GM19351 (cell line): ENCODE results near the gene MIEN1.
"Not testable (repeated sequence)": the region's sequence is repeated elsewhere in the genome, so short reads cannot be mapped to it uniquely, and the experiment has no call there.

Experiments used
- ATAC-seq: cut with Tn5 transposase; IDR thresholded peaks from one replicate; pipeline ENCODE4 v1.9.1; 2021; ENCODE audit warnings: mild to moderate bottlenecking, moderate library complexity; ENCODE audit not compliant: unreplicated experiment

MIEN1 gene

GRCh38 chr17:39719563-39720355, 10.6 kb downstream of the MIEN1 start:
- ATAC-seq: no peak

- no peak for ATAC-seq
Observed at GRCh38 chr17:39717660-39718059, 12.7 kb downstream of the MIEN1 start.

- ATAC-seq: no peak
Observed at GRCh38 chr17:39716879-39717536, 13.3 kb downstream of the MIEN1 start.

DNA sequence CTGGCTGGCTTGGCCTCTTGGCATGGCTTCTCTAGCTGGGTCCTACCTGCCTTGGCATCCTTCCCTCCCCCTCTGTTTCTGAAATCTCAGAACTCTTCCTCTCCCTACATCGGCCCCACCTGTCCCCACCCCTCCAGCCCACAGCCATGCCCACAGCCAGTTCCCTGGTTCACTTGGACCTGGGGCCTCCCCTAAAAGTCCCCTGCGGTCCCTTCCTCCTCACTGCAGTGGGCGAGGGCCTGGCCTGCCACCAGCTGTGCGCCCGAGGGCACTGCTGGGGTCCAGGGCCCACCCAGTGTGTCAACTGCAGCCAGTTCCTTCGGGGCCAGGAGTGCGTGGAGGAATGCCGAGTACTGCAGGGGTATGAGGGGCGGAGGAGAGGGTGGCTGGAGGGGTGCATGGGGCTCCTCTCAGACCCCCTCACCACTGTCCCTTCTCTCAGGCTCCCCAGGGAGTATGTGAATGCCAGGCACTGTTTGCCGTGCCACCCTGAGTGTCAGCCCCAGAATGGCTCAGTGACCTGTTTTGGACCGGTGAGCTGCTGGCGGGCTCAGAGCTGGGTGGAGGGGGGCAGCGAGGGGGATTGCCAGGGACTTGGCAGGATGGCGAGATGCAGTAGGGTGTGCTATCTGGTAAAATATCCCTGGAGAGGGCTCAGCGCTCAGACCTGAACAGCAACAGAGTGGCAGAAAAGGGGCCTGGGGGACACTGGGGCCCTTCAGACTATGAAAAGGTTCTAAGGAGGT, 14.1 kb downstream of the MIEN1 start:
- no peak for ATAC-seq

- ATAC-seq: no peak
Observed at GRCh38 chr17:39715375-39716072, 14.8 kb downstream of the MIEN1 start.

- no peak for ATAC-seq
Observed at GRCh38 chr17:39714234-39714633, 16.1 kb downstream of the MIEN1 start.

GRCh38 chr17:39711851-39712250, 18.5 kb downstream of the MIEN1 start:
- ATAC-seq: no peak

GRCh38 chr17:39711071-39711470, 19.3 kb downstream of the MIEN1 start:
- ATAC-seq: not testable (repeated sequence)

DNA sequence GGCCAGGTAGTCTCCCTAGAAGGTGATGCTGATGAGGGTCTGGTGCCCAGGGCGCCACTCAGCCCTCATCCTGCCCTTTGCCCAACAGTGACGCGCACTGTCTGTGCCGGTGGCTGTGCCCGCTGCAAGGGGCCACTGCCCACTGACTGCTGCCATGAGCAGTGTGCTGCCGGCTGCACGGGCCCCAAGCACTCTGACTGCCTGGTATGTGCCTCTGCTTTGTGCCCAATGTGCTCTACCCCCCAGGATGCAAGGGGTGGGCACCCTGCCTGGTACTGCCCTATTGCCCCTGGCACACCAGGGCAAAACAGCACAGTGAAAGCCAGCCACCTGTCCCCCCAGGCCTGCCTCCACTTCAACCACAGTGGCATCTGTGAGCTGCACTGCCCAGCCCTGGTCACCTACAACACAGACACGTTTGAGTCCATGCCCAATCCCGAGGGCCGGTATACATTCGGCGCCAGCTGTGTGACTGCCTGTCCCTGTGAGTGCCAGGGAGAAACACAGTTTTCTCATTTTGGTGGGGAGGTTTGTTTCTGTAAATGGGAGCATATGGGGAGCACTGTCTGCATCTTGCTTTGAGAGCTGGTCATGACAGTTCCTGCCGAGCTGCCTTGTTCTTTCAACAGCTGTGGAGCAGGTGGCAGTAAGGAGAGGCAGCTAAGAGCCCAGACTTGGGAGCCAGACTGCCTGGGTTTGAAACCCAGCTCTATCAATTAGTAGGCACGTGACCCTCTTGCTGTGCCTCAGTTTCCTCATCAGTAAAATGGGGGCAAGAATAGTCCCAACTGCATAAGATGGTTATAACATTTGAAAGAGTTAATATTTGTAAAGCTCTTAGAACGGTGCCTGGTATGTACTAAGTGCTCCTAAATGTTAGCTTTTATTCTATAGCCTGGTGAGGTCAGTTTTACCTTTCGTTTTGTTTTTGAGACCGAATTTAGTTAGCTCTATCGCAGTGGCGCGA, 20.1 kb downstream of the MIEN1 start:
- ATAC-seq: no peak

GRCh38 chr17:39709319-39709997, 20.9 kb downstream of the MIEN1 start:
- no peak for ATAC-seq

GRCh38 chr17:39706921-39707337, 23.4 kb downstream of the MIEN1 start:
- no peak for ATAC-seq

- no peak for ATAC-seq
Observed at GRCh38 chr17:39706383-39706782, 23.9 kb downstream of the MIEN1 start.

GRCh38 chr17:39705786-39706348, 24.5 kb downstream of the MIEN1 start:
- ATAC-seq: no peak

- ATAC-seq: no peak
Observed at GRCh38 chr17:39704821-39705551, 25.3 kb downstream of the MIEN1 start.

- ATAC-seq: no peak
Observed at GRCh38 chr17:39703913-39704312, 26.4 kb downstream of the MIEN1 start.

DNA sequence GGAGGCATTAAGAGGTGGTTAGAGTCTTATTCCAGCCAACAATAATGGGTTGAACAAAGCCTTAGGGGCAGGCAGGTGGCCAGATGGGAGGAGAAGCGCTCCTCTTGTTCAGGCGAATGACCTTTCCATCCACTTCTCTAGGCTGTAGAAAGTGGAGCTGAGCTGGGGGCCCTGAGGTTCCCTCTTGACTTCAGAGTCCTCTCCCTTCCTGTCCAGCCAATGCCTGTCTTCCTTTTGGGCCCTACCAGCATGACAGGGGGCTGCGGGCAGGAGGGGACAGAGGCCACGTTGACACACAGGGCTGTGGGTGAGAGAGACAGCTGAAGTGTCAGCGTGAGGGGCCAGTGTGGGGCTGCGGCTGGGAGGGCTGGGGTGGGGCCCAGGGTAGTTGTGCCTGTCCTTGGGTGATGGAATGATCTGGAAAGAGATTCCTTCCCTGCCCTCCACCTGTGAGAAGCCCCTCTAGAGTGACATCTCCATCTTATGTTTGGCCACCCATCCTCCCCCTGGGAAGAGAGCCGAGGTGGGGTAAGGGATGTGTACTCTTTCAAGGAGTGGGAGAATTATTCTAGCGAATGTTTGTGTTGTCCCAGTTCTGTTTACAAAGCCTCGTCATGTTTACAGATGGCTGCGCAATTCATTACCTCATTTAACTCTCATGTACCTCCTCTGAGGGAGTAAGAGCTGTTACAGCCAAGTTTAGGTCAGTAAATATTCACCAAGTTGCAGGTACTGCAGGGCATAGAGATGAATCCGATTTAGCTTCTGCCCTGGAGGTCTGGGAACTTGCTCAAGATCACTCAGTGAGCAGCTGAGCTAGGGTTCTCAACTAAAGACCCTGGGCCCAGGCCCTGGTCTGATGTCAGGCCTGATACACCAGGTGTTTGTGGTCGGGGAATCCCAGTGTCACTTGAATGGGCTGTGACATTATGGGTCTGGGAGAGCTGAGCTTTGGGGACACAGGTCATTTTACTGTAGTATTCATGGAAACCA, 27.1 kb downstream of the MIEN1 start:
- ATAC-seq: no peak

GRCh38 chr17:39701784-39702422, 28.4 kb downstream of the MIEN1 start:
- ATAC-seq: no peak
